GM19438 (cell line): Measurements from ENCODE around the gene NCMAP.
"Not testable (repeated sequence)": the region's sequence is repeated elsewhere in the genome, so short reads cannot be mapped to it uniquely, and the experiment has no call there.

Experiments
- ATAC-seq: cut with Tn5 transposase; IDR thresholded peaks from one replicate; pipeline ENCODE4 v1.9.1; 2021; ENCODE audit warnings: low read depth; ENCODE audit not compliant: unreplicated experiment

The NCMAP gene, protein sequence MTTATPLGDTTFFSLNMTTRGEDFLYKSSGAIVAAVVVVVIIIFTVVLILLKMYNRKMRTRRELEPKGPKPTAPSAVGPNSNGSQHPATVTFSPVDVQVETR

DNA sequence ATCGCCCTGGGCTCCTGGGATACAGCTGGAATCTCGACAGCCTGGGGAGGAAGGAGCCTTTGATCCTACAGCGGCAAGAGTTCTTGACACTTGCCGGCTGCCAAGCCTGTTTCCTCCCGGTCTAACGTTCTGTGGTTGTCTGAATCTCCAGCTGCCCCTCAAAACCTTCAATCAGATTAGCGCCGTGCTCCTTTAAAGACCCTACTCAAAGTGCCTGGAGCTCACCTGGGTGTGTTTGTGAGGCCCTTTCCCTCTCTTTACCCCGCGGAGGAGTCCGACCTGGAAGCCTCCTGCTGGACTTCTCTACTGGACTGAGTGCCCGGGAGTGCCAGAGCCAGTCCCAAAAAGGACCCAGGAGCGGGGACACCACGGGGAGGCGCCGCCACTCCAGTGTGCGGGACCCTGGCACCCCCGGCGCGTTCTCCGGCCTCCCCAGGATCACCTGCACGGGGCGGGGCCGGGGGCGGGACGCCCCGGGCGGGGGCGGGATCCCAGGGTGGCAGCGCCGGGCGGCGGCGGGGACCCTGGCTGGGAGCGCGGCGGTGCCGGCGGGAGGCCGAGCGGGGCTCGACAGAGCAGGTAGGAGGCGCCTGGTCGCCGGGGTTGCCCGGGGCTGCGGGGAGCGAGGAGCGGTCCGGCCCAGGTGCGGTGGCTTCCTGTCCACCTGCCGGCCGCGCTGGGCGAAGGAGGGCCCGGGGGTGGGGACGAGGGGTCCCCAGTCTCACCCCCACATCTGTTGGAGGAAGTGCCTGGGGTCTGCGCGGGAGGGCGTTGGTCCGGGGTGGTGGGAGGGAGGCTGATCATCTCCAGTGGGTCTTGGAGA, at the start of gene NCMAP:
NCMAP (plus strand) TSS at position 497 of the 823 bp plus-strand sequence. CDS start 39,344 bp downstream, outside the sequence.
- no peak for ATAC-seq

DNA sequence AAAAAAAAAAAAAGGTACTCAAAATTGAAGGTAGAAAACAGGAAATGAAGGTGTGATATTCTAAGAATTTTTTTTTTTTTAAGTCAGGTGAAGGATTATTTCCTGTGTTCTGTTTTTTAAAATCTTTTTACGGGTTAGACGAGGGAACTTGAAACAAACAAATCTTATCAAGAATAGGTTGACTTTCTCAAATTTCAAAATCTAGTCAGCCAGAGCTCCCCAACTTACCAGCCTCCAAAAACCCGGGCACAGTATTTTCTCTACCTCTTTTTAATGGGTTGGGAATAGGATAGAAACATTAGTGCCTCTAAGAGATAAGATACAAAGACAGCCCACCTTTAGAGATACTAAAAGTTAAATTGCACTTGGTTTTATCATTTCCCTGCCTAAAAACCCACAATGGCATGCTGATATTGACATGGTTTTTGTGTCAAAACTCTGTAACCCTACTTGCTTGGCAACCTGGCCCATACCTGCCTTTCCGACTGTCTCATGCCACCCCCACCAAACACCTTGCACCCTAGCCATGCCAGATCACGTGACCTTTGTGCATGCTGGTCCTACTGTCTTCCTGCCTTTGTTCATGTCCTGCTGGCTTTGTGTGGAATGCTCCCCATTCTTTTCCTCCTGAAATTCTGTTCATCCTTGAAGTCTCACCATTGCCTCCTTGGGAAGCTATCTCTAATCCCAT, 49.1 kb upstream of the NCMAP start:
- ATAC-seq = no peak

DNA sequence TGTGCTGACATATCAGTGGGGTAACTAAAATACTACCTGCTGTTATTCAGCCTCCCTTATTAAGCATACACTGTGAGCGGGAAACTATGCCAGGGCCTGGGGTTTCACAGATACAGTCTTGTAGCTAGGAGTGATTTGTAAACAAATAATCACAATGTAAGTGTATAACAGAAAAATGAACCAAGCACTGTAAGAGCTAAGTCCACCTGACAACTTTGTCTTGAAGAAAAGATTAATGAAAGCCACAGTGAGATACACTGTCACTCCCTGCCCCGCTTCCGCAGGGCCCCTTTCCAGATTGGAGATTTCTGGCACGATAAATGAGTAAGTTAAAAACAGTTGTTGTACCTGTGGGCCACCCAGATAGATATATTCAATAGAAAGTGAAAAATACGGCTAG, 48.5 kb upstream of the NCMAP start:
- ATAC-seq = no peak

DNA sequence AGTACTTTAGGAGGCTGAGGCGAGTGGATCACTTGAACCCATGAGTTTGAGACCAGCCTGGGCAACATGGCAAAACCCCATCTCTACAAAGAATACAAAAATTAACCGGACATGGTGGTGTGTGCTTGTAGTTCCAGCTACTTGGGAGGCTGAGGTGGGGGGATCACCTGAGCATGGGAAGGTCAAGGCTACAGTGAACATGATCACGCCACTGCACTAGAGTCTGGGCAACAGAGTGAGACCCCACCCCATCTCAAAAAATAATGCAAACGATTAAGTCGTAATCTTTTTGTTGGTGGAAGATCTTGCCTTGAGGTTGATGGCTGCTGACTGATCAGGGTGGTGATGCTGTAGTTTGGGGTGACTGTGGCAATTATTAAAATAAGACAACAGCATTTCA, 47.0 kb upstream of the NCMAP start:
- no peak for ATAC-seq

- no peak for ATAC-seq
Observed at GRCh38 chr1:24513706-24514105, 42.2 kb upstream of the NCMAP start.

GRCh38 chr1:24514946-24515345, 40.9 kb upstream of the NCMAP start:
- ATAC-seq = no peak

DNA sequence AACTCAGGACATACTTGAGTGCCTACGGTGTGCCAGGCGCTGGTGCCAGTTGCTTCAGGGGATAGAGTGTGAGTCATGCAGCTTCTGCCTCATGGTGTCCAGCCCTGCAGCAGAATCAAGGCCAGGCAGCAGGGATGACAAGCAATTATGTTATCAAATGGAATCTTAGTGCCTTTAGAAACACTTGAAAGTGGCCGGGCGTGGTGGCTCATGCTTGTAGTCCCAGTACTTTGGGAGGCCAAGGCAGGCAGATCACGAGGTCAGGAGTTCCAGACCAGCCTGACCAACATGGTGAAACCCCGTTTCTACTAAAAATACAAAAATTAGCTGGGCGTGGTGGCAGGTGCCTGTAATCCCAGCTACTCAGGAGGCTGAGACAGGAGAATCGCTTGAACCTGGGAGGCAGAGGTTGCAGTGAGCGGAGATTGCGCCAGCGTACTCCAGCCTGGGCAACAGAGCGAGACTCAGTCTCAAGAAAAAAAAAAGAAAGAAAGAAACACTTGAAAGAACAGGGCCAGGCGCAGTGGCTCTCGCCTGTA, 40.1 kb upstream of the NCMAP start:
- not testable (repeated sequence) for ATAC-seq

GRCh38 chr1:24516506-24516905, 39.4 kb upstream of the NCMAP start:
- ATAC-seq = no peak

DNA sequence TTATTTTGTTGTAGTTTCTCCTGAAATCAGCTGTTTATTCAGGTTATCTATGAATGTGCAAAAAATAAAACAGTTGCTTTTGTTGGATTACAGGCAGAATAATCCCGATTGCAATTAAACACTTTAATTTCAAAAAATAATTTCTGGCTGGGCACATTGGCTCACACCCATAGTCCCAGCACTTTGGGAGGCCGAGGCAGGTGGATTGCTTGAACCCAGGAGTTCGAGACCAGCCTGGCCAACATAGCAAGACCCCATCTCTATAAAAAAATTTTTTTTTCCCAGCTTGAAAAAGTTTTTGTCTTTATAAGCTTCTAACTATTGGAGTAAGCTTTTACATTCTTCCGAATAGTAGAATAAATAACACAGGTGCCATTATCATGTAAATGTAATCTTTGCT, 38.0 kb upstream of the NCMAP start:
- no peak for ATAC-seq

DNA sequence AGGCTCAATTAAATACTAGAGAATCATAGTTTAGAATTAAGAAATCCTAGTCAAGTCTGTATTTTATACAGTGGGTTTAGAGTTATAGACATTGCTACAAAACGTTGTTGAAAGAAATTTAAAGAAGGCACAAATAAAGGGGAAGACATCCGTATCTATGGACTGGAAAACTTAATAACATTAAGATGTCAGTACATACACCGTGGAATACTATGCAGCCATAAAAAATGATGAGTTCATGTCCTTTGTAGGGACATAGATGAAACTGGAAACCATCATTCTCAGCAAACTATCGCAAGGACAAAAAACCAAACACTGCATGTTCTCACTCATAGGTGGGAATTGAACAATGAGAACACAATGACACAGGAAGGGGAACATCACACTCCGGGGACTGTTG, 35.6 kb upstream of the NCMAP start:
- ATAC-seq = not testable (repeated sequence)

DNA sequence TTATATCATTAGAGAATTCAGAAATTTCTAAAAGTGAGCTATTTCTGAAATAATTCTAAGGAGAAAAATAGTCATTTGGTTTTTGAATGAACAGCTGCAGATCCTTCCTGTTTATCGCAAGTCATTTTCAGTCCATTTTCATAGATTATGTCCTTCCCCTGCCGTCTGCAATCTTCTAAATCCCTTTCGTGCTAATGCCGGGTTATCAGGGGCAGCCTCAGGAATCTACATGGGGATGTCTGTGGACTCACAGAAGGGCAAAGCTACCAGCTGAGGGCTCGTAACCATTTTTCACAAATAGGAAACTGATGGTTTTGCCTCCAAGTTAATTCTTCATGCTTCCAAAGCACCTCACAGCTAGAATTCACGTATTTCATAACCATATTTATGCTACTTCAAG, 30.3 kb upstream of the NCMAP start:
- ATAC-seq = no peak

GRCh38 chr1:24526045-24526444, 29.8 kb upstream of the NCMAP start:
- no peak for ATAC-seq

DNA sequence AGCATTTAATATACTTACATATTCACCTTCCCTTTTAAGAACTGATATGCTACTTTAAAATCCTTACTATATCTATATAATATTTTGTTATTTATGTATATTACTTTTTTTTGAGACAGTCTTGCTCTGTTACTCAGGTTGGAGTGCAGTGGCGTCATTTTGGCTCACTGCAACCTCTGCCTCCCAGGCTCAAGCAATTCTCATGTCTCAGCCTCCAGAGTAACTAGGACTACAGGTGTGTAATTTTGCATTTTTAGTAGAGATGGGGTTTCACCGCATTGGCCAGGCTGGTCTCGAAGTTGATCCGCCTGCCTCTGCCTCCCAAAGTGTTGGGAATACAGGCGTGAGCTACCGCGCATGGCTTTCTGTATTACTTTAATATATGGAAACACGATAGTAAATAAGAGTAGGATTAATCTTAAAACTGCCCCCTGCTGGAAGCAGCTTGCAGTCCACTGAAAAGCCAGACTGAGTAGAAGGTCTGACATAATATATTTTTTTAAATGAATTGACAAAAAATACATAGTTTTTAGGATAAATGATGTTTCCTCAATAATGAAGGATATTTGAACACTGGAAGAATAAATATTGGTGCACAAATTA, 28.8 kb upstream of the NCMAP start:
- ATAC-seq = no peak

DNA sequence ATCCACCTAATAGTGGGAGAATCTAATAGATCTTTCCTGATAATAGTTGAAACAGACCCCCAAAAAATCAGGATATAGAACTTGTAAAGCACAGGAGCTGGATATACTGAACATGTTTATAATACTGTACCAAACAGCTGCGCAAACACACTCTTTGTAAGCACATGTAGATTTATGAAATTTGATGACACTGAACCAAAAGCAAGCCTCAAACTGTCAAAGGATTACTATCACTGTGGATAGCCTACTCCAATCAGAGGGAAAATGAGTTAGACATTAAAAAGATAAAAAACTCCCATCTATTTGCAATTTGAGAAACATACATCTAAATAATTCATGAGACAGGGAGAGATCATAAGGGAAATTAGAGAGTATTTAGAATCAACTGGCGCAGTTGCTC, 27.1 kb upstream of the NCMAP start:
- ATAC-seq = no peak

GRCh38 chr1:24529292-24529691, 26.6 kb upstream of the NCMAP start:
- not testable (repeated sequence) for ATAC-seq

DNA sequence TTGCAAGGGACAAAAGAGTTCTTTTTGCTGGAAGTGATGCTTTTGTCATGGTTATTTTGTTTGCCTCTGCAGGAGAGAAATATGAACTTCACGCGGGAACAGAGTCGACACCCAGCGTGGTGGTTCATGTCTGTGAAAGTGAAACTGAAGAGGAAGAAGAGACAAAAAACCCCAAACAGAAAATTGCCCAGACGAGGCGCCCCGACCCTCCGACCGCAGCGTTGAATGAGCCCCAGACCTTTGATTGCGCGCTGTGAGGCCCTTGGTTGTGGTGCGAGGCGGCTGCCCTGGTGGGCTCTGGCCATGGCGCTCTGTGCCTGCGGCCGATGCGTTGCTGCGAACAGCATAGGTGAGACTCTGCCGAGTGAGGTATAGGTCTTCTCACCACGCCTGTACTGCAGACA, 20.9 kb upstream of the NCMAP start:
- ATAC-seq = no peak

DNA sequence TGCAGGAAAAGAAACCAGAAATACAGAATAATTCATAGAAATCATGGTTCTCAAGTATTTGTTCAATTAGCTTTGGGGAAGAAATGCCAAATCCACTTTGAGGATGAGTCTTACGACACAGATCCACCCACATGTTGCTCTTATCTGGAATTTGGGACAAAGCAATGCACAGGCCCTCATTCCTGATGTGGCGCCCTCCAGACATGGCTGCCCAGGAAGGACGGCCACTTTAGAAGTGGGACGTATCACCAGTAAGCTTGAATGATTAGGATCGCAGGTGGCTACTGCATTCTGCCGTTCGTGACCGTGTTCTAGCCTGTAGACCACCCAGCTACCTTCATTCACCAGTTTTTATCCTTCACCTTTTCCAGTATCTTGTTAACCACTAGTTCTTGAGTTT, 20.1 kb upstream of the NCMAP start:
- ATAC-seq = no peak

- no peak for ATAC-seq
Observed at GRCh38 chr1:24536391-24536840, 19.5 kb upstream of the NCMAP start.

- no peak for ATAC-seq
Observed at GRCh38 chr1:24540051-24540905, 15.6 kb upstream of the NCMAP start.
